Measurements from ENCODE around the gene E4F1. TPM values are rescaled to one million over a fixed set of nuclear protein-coding genes. Genes with fewer than 3 reads are reported as not detected.

E4F1 gene
- total and polyA plus RNA-seq, 2 of the 13 experiments (the other 11 are each of a cell fraction or from before 2014, with no cell fraction given), result 13.8 to 19.5 TPM

DNA sequence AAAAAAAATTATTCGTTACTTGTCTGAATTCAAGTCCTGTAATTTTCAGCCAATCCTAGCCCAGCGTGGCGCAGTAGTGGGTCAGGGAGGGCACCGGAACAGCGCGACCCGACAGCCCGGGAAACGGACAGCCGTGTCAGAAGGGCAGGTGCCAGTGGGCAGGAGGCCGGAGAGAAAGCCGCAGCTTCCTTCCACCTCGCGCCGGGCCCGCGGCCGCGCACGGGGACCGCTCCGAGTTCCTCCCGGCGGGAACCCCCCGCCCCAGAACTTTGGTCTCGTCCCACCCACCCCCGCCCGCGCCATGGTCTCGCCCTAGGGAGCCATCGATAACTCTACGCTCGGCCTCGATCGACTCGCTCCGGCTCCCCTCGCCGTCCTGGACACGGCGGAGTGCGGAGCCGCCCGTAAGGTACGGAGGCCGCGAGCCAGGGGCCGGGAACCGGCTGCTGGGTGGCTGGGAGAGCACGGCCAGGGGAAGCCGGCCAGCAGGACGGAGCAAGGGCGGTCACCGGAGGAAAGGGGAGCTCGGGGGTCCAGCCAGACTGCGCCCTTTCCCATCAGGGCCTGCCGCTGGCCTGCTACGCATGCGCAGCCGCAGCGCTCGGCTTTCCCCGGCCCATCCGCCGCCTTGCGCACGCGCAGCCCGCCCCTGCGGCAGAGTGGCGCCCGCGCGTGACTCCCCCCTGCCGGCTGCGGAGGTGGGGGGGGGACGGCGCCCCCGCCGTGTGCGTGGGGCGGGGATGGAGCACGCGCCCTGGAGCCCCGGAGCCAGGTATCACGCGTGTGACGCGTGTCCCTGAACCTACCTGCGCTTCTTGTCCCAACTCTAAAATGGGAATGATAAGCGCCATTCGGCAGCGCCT, 18.1 kb upstream of the E4F1 start, which contains the start of gene MLST8 (continued):
- 0 out of 2 replicates have a peak, but pooled peaks have one; percentile 23 for TF ChIP-seq ZNF17 (CRISPR knock-in tag; IDR thresholded peaks at IDR 0.05)
- TF ChIP-seq ZNF589 (CRISPR knock-in tag; conservative IDR thresholded peaks at IDR 0.05), result 0 out of 2 replicates have a peak, but pooled peaks have one; percentile 55
- TF ChIP-seq KMT2B (CRISPR knock-in tag; IDR thresholded peaks at IDR 0.05), result peak; percentile 83
- TF ChIP-seq, protein P1, sequence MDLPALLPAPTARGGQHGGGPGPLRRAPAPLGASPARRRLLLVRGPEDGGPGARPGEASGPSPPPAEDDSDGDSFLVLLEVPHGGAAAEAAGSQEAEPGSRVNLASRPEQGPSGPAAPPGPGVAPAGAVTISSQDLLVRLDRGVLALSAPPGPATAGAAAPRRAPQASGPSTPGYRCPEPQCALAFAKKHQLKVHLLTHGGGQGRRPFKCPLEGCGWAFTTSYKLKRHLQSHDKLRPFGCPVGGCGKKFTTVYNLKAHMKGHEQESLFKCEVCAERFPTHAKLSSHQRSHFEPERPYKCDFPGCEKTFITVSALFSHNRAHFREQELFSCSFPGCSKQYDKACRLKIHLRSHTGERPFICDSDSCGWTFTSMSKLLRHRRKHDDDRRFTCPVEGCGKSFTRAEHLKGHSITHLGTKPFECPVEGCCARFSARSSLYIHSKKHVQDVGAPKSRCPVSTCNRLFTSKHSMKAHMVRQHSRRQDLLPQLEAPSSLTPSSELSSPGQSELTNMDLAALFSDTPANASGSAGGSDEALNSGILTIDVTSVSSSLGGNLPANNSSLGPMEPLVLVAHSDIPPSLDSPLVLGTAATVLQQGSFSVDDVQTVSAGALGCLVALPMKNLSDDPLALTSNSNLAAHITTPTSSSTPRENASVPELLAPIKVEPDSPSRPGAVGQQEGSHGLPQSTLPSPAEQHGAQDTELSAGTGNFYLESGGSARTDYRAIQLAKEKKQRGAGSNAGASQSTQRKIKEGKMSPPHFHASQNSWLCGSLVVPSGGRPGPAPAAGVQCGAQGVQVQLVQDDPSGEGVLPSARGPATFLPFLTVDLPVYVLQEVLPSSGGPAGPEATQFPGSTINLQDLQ (CRISPR knock-in tag; IDR thresholded peaks at IDR 0.05), result 0 out of 2 replicates have a peak, but pooled peaks have one; percentile 49
- TF ChIP-seq, protein P2, sequence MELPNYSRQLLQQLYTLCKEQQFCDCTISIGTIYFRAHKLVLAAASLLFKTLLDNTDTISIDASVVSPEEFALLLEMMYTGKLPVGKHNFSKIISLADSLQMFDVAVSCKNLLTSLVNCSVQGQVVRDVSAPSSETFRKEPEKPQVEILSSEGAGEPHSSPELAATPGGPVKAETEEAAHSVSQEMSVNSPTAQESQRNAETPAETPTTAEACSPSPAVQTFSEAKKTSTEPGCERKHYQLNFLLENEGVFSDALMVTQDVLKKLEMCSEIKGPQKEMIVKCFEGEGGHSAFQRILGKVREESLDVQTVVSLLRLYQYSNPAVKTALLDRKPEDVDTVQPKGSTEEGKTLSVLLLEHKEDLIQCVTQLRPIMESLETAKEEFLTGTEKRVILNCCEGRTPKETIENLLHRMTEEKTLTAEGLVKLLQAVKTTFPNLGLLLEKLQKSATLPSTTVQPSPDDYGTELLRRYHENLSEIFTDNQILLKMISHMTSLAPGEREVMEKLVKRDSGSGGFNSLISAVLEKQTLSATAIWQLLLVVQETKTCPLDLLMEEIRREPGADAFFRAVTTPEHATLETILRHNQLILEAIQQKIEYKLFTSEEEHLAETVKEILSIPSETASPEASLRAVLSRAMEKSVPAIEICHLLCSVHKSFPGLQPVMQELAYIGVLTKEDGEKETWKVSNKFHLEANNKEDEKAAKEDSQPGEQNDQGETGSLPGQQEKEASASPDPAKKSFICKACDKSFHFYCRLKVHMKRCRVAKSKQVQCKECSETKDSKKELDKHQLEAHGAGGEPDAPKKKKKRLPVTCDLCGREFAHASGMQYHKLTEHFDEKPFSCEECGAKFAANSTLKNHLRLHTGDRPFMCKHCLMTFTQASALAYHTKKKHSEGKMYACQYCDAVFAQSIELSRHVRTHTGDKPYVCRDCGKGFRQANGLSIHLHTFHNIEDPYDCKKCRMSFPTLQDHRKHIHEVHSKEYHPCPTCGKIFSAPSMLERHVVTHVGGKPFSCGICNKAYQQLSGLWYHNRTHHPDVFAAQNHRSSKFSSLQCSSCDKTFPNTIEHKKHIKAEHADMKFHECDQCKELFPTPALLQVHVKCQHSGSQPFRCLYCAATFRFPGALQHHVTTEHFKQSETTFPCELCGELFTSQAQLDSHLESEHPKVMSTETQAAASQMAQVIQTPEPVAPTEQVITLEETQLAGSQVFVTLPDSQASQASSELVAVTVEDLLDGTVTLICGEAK (IDR thresholded peaks at IDR 0.05), result no peak
- TF ChIP-seq, protein P2 (CRISPR knock-in tag; IDR thresholded peaks at IDR 0.05), result peak; percentile 87
- TF ChIP-seq ZNF598 (CRISPR knock-in tag; IDR thresholded peaks at IDR 0.05; ENCODE audit: borderline replicate concordance), result 0 out of 2 replicates have a peak, but pooled peaks have one; percentile 10
- TF ChIP-seq YEATS4 (CRISPR knock-in tag; IDR thresholded peaks at IDR 0.05; ENCODE audit: borderline replicate concordance), result peak; percentile 72; the same call in 1 of the 2 replicates
- TF ChIP-seq, protein P3, sequence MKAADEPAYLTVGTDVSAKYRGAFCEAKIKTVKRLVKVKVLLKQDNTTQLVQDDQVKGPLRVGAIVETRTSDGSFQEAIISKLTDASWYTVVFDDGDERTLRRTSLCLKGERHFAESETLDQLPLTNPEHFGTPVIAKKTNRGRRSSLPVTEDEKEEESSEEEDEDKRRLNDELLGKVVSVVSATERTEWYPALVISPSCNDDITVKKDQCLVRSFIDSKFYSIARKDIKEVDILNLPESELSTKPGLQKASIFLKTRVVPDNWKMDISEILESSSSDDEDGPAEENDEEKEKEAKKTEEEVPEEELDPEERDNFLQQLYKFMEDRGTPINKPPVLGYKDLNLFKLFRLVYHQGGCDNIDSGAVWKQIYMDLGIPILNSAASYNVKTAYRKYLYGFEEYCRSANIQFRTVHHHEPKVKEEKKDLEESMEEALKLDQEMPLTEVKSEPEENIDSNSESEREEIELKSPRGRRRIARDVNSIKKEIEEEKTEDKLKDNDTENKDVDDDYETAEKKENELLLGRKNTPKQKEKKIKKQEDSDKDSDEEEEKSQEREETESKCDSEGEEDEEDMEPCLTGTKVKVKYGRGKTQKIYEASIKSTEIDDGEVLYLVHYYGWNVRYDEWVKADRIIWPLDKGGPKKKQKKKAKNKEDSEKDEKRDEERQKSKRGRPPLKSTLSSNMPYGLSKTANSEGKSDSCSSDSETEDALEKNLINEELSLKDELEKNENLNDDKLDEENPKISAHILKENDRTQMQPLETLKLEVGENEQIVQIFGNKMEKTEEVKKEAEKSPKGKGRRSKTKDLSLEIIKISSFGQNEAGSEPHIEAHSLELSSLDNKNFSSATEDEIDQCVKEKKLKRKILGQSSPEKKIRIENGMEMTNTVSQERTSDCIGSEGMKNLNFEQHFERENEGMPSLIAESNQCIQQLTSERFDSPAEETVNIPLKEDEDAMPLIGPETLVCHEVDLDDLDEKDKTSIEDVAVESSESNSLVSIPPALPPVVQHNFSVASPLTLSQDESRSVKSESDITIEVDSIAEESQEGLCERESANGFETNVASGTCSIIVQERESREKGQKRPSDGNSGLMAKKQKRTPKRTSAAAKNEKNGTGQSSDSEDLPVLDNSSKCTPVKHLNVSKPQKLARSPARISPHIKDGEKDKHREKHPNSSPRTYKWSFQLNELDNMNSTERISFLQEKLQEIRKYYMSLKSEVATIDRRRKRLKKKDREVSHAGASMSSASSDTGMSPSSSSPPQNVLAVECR (CRISPR knock-in tag; IDR thresholded peaks at IDR 0.05; ENCODE audit: borderline replicate concordance), result peak; percentile 77
- peak; percentile 24; the same call in 1 of the 2 replicates for TF ChIP-seq ZNF616 (CRISPR knock-in tag; IDR thresholded peaks at IDR 0.05; ENCODE audit: low read depth)
